Skin of body (tissue), 2 donors: Measurements from ENCODE around the gene ABI3. TPM values are rescaled to one million over a fixed set of nuclear protein-coding genes. Genes with fewer than 3 reads are reported as not detected.

Experiments used
- DNase-seq: peaks from one replicate; lab custom pipeline; 2025; lab: John Stamatoyannopoulos, UW
- total RNA-seq: library from RNA; depleted of rRNA; stranded (reverse); fragments of >200 nt; gene quantifications from one replicate; pipeline ENCODE4 v1.2.3, GENCODE V29; 2014

The ABI3 gene
- total RNA-seq, 1 donor from 2014 or later, result 1.5 TPM

DNA sequence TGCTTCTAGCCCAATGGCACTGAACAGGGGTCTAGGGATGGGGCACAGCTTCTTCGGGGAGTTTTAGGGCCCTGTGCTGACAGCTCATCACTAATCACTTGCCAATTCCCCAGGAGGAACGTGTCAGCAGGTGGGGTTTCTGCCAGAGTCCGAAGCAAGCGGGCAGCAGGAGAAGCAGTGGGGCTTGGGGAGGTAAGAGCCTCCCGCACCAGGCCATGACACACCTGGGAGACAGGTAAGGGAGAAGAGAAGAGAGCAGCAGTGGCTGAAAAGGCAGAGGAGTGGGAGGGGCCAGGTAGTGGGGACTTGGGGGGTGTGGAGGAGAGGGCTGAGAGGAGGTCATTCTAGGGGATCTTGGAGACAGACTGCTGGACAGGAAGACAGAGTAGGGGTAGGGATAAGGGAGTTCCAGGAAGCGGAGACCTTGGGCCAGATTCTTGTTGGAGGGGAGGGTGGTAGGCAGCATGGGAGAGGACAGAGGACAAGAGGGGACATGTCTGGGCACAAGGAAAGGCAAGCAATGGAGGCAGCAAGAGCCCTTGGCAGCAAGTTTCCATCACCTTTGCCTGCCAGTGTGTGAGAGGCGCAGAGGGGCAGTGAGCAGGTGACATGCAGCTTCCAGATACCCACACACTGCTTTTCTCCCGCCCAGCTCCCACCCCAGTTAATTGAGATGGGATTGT, 15.2 kb downstream of the ABI3 start:
- no peak for DNase-seq

DNA sequence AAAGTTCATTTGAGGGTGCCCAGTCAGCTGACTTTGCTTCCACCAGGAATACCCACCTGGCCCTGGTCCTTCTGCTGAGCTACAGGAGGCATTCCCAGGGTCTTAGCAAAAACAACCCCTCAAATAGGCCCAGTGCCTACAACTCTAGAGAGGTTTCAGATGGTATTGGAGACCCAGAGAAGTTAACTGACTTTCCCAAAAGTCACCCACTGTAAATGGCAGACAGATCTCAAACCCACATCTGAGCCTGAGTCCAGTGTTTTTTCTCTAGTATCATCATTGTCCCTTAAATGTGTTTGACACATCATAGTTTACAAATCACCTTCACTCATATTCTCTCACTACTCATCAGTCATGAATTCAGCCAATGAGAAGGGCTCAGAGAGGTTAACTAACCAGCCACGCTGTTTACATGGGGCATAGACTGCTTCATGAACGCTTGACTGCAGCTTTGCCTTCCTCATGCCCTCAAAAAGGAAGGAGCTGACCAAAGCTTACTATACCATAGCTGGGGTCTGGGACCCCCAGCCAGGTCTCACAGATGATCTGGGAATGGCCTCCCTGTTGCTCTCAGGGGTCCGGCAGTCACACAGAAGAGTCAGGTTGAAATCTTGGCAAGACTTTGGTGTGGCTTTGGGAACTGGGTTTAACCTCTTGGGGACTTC, 16.4 kb downstream of the ABI3 start:
- no peak for DNase-seq

DNA sequence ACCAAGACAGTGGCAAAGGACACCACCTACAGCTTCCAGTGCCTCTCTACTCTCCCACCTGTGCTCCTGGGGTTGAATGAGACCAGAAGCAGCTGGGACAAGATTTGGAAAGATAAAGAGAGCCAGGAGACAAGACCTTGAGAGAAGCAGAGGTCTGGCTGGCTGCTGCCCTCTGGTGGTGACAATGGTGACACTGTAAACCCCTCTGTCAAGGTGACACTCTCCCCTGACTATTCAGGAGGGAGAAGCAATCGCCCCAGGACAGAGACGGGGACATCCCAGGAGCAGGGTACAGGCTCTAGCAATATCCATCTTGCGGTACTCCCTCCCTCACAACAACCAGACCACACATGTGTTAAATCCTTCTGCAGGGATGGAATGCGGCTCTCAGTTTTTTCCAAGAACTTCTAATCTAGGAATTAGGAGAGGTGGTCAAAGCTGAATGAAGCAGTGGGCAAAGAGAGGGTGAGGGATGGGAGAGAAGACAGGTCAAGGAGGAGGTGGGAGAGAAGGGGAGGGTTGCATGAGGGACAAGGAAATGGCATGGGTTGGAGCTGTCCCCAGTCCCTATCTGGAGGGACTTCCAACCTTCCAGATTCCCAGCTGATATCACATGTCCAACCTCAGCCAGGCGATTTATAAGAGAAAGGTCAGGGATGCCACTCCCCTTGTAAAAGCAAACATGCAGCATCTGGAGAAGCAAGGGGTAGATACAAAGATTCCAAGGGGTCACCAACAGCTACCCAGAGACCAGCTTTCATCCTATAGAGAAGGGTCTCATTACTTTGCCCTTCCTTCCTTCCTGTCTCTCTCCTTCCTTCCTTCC, 17.1 kb downstream of the ABI3 start:
- no peak for DNase-seq

DNA sequence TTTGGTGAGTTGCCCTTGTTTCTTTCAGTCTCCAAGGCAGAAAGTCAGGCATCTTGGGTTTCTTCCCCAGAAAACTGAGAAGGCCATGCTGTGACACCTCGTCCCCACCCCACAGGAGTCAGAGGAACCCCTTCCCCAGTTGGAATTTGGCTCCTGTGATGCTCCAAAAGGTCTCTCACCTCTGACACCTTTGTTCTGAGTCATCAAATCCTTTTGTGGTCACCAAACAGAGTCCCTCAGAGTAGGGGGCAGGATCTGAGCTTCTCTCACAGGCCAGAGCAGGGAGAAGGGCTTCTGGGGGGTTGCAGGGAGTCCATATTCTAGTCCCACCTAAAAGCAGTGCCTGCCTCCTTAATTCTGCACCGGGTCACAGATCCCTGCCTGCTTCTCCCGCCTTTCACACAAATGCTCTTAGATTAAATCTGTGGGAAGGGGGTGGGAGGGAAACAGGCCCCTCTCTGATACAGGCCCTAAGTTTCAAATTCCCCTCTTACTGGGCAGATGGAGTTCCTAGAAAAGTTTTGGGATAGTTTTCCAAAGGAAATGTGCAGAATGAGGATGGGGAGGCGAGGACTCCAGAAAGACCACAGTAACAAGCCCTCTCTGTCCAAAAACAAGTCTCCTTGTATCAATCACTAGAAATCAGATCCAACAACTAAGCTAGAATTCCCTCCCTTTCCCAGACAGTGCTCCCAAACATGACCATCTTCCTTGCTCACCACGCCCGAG, 18.7 kb downstream of the ABI3 start:
- no peak for DNase-seq

DNA sequence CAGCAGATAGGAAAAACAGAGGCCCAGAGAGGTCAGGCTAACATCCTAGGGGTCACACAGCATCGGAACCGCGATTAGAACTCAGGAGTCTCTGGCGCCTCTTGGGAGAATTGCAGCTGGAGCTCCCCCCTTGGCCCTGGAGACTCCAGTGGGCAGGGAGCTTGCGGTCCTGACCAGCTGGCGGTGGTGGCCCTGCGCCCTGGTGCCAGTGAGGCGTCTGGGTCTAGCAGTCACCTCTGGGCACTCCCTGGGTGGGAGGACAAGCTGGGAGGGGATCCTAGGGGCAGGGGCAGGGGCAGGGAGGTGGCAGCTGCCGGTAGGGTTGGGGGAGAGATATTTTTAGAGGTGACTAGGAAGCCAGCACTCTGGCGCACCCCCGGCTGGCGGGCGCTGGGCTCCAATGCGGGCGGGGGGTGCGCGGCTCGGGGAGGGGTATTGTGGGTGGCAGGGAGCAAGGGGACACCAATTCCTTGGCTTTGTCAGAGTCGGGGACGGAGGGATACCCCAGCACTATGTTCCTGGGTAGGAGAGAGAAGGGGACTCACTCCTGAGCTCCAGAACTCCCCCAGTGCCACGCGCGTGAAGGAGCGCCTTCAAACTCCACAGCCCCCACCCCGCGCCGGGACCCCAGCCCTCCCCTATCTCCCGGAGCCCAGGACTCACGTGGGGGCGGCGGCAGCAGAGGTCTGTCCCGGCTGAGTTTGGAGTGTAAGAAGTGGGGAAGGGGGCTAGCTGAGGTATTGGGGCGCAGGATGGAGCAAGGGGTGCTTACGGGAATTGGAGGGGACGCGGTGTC, 19.5 kb downstream of the ABI3 start:
- DNase-seq, result no peak

DNA sequence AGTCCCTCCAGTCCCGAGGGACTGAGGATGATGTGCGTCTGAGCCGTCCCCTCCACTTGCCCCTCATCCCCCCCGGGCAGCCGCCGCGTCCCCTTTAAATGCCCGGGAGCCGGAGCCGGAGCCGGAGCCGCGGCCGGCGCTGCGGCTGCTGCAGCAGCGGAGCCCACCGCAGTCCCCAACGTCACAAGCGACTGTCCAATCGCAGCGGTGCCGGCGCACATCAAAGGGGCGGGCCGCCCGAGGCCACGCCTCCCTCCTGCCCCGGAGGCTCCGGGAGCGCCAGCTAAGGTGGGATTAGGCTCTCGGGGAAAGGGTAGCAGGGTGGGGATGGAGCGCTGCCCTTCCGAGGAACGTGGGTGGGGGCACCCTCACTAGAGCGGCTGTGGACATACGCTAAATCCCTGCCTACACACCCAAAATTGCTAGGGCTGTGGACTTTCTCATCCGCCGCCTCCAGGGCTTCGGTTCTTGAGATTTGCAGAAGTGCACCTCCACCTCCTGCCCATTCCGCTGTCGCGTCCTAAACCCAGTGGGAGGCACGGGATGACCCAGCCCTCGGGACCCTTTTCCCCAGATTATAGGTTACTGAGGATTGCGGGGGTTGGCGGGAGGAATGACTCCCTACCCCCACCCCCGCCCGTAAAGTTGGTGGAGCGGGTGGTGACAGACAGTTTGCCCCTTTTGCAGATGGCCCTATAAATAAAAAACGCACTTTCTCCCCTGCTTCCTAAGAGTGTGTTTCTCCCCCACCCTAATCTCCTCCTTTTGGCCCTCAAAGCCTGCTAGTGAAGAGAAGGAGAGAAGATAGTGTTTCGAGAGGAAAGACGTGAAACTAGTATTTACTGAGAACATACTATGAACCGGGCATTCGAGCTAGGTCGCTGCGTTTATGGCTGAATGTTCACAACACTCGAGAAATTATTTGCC, 20.4 kb downstream of the ABI3 start, which contains the start of gene PHOSPHO1:
TSS of gene PHOSPHO1 (minus strand) at position 152 of the 927 bp plus-strand sequence. CDS start 4,096 bp downstream, outside the sequence.
- peak; percentile 36 for DNase-seq

DNA sequence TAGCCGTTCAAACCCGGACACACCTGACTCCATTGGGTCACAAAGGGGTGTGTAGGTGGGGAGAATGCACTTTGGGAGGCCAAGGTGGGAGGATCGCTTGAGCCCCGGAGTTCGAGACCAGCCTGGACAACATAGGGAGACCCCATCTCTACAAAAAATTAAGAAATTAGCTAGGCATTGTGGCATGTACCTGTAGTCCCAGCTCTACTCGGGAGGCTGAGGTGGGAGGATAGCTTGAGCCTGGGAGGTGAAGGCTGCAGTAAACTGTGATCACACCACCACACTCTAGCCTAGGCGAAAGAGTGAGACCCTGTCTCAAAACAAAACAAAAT, 21.0 kb downstream of the ABI3 start:
- DNase-seq, result no peak

DNA sequence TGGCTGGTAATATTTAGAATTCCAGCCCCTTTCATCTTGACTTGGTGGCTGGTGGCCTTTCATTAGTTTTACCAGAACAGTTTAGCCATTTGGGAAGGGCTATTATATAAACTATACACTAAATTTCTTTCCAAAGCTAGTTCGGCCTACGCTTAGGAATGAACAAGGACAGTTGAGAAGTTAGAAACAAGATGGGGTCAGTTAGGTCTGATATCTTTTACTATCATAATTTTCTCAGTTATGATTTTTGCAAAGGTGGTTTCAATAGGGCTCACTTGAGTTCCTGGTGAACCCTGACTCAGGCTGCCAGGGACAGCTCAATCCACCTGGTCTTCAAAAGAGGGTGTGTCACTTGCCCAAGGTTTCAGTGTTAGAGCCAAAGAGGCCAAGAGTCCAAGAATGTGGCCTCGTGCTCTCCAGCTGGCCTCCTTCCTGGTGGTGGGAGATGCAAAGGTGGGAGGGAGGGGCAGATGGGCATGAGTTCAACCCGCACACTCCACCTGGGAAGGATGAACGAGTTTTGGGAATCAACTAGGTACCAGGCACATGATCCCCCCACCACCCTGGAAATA, 24.1 kb downstream of the ABI3 start:
- DNase-seq, result no peak

DNA sequence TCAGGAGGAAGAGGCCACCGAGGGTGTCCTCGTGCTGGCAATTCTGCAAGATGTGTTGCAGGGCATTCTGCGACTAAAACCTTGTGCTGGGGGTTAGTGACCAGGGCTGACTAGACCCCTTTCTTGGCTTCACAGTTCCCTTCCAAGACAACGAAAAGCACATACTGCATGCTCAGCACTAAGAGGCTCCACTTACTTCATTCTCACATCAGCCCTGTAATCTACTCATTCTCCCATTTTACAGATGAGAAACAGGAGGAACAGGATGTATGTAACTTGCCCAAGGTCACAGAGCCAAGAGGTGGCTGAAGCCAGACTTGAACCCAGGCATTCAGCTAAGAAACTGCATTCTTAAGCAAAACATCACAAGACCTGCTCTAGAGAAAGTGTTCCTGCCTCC, 25.4 kb downstream of the ABI3 start:
- DNase-seq, result no peak

DNA sequence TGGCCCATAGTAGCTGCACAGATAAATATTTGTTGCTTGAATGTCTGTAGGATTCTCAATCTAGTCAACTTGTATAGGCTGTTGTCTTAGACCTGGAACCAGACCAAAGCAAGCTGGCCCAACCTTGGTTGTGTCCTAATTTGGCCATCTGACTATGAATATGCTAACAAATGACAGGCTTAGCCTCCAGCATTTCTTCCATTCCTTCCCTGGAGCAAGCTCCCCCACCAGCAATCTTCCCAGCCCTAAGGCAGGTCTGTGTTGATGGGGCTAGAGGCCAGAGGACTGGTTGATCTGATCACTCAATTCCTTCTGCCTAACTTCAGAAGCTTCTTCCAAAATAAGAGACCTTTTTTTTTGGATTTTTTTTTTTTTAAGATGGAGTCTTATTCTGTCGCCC, 29.5 kb downstream of the ABI3 start:
- DNase-seq, result no peak

DNA sequence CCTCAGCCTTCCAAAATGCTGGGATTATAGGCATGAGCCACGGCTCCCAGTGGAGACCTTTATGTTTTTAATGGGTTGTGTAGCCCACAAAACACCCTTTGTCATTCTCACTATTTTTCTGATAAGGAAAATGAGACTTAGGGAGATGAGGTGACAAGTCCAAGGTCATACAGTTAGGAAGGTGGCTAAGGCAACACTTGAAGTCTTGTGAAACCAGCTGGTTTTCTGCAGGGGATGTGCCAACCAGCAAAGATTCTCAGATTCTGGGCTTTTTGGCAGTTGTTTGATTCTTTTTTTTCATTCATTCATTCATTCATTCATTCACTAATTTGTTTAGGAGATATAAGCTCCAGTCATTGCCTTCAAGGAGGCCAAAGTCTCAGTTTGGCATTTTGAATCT, 30.1 kb downstream of the ABI3 start:
- DNase-seq, result no peak

DNA sequence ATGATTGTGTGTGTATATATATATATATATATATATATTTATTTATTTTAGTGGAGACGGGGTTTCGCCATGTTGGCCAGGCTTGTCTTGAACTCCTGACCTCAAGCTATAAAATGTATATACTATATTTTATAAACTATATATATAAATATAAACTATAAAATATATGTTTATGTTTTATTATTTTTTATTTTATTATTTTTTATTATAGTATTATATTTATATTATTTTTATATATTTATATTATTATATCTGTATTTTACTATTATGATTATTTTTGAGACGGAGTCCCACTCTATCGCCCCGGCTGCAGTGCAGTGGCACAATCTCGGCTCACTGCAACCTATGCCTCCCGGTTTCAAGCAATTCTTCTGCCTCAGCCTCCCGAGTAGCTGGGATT, 30.5 kb downstream of the ABI3 start:
- DNase-seq, result no peak

DNA sequence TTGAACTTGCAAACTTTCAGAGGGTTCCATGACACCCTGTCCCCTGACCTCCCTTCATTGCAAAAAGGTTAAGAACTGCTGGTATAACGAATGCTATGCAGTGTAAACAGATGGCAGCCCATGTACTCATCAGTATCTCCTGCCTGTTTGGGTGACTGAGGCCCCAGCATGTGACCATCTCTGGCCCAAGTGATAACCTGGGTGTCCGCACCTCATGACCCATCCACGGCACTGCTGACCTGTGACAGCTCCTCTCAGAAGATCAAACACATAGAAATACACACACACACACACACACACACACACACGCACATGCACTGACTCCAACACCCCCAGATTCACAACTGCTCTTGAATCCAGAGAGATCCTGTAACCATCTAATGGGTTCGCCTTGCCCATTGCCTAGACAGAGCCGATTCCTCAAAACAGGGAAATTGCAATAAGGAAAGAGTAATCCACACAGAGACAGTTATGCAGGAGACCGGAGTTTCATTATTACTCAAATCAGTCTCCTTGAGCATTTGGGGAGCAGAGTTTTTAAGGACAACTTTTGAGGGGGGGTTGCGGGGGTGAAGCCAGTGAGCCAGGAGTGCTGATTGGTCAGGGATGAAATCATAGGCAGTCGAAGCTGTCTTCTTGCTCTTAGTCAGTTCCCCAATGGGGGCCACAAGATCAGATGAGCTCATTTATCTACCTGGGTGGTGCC, 31.3 kb downstream of the ABI3 start:
- DNase-seq, result no peak

DNA sequence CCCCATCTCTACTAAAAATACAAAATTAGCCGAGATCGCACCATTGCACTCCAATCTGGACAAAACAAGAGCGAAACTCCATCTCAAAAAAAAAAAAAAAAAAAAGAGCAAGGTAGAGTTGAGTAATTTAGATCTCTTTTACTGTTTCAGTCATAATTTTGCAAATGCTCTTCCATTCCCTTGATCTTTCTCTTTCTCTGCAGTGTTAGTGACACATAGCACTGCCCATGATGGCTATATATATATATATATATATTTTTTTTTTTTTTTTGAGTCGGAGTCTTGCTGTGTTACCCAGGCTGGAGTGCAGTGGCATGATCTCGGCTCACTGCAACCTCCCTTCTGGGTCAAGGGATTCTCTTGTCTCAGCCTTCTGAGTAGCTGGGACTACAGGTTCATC, 32.3 kb downstream of the ABI3 start:
- no peak for DNase-seq

DNA sequence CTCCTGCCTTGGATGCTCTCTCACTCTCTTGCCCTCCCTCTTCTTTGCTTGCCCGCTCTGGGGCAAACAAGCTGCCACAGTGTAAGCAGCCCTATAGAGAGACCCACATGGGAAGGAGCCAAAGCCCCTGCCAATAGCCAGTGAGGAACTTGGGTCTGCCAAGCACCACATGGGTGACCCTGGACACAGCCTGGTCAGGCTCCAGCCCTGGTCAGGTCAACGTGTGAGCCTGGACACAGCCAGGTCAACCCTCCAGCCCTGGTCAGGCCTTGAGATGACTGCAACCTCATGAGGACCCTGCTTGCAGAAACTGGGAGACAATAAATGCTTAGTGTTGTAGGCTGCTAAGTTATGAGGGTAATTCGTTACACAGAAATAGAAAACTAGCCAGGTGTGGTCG, 34.3 kb downstream of the ABI3 start:
- no peak for DNase-seq

DNA sequence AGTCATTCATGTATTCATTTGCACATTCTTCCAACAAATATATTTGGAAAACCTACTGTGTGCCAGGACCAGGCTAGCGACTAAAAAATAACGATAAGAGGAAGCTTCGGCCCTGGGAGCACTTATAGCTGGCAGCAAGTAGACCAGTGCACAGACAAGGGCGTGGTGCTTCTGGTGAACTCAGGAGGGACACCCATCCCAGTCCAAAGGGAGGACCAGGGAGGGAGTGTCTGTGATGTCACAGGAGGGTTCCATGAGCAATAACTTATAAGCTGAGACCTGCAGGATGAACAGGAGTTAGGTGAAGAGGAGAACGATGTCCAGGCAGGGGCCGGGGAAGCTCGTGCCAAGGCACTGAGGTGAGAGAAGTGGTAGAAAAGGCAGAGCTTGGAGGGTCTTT, 37.4 kb downstream of the ABI3 start:
- no peak for DNase-seq

DNA sequence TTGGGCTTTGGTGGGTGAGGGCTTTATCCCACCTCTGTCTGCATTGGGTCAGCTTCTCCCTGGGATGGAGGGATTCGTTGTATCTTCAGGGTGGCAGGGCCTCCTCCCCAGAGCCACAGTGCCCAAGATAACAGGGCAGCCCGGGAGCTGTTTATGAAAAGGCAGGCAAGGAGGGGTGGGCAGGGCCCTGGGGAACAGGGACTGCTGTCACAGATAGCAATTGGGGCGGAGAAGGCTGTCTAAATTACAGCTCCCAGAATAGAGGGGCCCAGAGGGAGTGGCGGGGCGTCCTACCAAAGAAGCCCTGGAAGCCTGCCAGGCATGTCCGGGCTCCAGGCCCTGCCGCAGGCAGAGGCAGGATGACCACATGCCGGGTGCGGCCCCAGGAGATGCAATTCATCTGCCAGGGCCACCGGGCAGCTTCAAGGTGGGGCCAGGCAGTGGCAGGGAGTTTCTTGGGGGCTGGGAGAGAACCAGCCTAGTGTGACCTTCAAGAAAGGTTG, 38.8 kb downstream of the ABI3 start:
- DNase-seq, result no peak

DNA sequence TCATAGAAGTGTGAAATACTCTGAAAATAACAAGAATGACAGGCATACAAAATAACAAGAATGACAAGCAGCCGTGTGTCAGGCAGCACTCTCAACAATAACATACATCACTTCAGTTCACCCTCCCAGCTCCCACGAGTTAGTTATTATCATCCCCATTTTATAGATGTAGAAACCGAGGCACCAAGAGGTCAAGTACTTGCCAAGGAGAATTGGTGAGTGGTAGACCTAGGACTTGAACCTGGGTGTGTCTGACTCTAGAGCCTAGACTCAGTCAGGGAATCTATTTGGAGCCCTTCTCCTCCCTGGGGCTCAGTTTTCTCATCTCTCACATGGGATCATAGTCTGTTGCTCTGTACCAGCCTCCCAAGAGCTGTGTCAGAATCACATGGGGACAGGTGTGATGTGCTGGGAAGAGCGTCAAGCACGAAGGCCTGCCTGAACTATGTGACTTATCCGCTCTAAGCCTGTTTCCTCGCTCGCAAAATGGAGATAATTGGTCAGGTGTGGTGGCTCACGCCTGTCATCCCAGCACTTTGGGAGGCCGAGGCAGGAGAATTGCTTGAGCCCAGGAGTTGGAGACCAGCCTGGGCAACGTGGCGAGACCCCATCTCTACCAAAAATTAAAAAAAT, 39.5 kb downstream of the ABI3 start:
- DNase-seq, result no peak
